Measurements from ENCODE around the gene RGS3.

GRCh38 chr9:113613815-113614413 lies 150.4 kb downstream of the RGS3 start:
- no peak for TF ChIP-seq CTCF (IDR thresholded peaks at IDR 0.05)
- TF ChIP-seq POLR2A (IDR thresholded peaks at IDR 0.05) = no peak

All from thyroid gland (tissue), 4 donors.